Dendritic cell treated with granulocyte-macrophage colony-stimulating factor and Interleukin-4, amounts not matched to agents 40 ng/mL and 50 ng/mL, for 4 days (primary cell): Measurements from ENCODE around the gene PAX7.

Source experiments
- H3K27ac Mint-ChIP-seq: one replicate; pipeline ENCODE4 v1.8.0; 2022; ENCODE audit warnings: mild to moderate bottlenecking, mixed read lengths
- H3K27me3 Mint-ChIP-seq: one replicate; pipeline ENCODE4 v1.8.0; 2022; ENCODE audit warnings: mild to moderate bottlenecking, mixed read lengths
- H3K36me3 Mint-ChIP-seq: one replicate; pipeline ENCODE4 v1.8.0; 2022; ENCODE audit warnings: low read depth, mixed read lengths
- H3K4me1 Mint-ChIP-seq: one replicate; pipeline ENCODE4 v1.8.0; 2022; ENCODE audit warnings: low read depth, mixed read lengths
- H3K4me3 Mint-ChIP-seq: one replicate; pipeline ENCODE4 v1.8.0; 2022; ENCODE audit warnings: mild to moderate bottlenecking, moderate library complexity, mixed read lengths
- H3K9me3 Mint-ChIP-seq: one replicate; pipeline ENCODE4 v1.8.0; 2022; ENCODE audit warnings: mixed read lengths
- intact Hi-C: fragments of 100-400 bp; cut with micrococcal nuclease; formaldehyde crosslinking; loops from one replicate; pipeline ENCODE4 v1.15.0; 2022

PAX7 gene

DNA sequence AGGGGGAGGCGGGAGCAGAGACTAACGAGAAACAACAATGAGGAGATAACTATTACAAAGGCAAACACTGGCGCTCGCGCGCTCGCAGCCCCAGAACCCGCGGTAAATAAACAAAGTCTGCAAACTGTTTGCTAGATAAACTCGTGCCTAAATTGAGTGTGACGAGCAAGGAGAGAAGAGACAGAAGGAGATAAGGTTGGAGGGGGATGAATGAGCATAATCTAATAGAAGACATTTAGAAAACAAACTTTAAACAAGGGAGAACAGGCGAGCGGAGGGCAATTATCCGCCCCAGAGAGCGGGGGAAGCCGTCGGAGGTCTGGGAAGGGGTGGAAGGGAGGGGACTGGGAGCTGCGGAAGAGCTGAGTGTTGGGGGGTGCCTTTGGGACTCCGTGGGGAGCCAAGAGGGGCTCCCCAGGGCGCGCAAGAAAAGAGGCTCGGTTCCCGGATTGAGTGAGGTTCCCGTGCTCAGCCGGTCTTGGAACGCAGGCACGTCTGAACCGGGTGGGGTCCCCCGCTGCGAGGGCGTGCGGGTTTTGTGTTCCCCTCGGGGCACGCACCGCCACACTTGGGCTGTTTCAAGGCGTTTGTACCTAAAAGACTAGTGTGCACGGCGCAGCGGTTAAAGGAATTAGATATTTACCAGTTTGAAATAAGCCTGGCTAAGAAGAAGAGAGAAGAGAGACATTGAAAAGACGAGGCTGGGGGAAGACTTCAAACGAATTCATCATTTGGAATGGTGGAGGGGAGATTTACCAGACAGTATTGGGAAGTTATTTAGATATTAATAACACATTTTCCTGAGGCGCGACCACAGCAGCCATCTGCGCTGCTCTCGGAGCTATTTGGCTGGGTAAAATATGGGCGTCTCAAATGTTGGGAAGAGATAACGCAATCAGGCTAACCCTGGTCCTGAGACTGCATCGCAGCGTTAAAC lies 10.6 kb downstream of the PAX7 start:
- H3K27ac Mint-ChIP-seq = no peak overlapping the region
- intact Hi-C loops = no loop called here

DNA sequence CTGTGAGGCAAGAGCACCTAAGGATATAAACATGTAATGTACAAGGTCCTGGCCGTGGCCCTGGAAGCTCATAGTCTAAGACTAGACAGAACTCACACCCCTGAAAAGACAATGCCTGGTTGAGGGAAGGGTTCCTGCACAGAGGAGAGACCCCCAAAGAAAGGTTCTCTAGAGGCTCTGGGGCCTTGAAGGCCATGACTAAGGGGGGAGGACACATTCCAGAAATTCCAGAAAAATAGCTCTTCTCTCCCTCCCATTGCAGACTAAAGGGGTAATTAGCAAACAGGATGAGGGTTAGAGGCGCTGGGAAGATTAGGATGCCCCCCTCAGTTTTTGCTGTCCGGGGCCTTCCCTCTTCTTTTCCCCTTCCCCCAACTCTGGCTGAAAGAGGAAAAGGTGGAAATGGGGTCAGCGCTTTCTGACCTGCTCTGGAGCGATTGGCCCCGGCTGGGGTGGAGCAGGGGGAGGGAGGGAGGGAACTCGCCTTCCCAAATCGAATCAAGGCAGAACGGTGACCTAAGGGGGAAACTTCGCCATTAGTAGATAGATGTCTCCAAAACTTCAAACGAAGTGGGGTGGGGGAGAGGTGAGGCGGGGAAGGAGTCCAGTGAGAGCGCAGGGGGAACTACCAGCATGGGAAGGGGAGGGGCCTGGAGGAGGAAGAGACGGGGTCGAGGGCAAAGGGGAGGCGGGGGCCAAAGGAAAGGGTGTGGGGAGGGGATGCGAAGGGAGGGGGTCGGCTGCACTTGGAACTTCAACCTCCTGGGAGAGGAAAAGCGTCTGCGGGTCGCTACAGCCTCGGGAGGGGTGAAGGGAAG lies 11.8 kb downstream of the PAX7 start:
- Mint-ChIP-seq H3K36me3 (no peaks in the 10 kb centered on the region), H3K27ac (no peak overlapping the region), H3K9me3 (no peaks in the 10 kb centered on the region), H3K4me1 (no peaks in the 10 kb centered on the region), H3K27me3 (peaks cover 91% of the 10 kb centered on the region), H3K4me3 (no peak overlapping the region)
- intact Hi-C loops = no loop called here

More for the DNA sequence above, 10.6 kb downstream of the PAX7 start:
- no peaks in the 10 kb centered on the region for H3K36me3 Mint-ChIP-seq
- no peaks in the 10 kb centered on the region for H3K4me1 Mint-ChIP-seq
- no peak overlapping the region for H3K4me3 Mint-ChIP-seq
- peaks cover 93% of the 10 kb centered on the region for H3K27me3 Mint-ChIP-seq
- no peaks in the 10 kb centered on the region for H3K9me3 Mint-ChIP-seq

DNA sequence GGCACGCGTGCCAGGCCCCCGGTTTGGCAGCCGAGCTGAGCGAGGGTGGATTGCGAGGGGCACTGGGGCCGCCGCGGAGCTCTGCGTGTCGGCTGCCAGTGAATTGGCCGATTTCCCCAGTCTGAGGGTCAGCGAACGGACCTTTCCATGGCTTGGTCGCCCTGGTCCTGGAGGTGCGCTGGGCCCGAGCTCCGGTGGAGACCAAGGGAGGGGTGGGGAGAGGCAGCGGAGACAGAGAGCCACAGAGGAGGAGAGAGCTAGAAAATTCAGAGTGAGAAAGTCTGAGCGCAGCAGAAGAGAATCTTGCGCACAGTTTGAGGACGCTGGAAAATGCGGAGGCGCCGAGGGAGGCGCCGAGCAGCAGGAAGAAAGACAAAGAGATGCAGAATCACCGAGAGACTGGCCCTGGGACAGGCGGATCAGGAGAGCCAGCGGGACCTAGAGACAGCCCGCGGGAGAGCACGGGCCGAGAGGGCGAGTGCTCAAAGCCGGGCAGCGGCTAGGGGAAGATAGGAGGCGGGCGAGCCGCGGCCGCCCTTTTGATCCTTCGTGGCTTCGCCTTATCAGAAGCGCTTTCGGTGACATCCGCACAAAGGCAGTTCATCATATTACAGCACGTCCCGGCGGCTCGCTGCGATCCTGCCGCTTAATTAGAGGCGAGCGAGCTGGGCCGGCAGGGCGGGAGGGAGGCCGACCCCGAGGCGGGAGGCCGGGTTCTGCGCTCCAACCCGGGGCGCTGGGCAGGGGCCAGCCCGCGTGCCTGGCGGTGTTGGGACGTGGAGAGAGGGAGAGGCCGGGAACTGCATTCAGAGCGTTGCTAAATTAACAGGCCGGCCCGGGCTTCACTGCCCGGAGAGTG lies 12.7 kb downstream of the PAX7 start:
- no peaks in the 10 kb centered on the region for H3K36me3 Mint-ChIP-seq
- no peak overlapping the region for H3K4me3 Mint-ChIP-seq
- intact Hi-C loops = no loop called here
- H3K27me3 Mint-ChIP-seq = peaks cover 91% of the 10 kb centered on the region
- H3K4me1 Mint-ChIP-seq = no peaks in the 10 kb centered on the region
- H3K9me3 Mint-ChIP-seq = no peaks in the 10 kb centered on the region
- no peak overlapping the region for H3K27ac Mint-ChIP-seq

DNA sequence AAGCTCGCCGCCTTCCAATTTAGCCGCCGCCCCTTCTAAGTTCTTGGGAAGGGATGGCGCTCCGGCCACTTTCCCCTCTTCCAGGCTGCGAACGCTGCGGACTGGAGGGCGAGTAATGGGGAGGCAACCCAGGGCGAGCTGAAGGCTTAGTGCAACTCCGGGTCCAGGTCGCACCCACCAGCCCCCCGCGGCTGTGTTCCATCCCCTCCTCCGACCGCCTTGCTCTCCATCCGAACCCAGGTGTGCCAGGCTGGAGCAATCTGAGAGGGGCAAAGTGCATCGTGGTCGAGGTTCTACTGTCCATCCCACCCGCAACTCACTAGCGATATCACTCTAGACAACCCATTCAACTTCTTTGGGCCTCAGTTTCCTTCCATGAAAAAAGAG lies 13.4 kb downstream of the PAX7 start:
- Mint-ChIP-seq H3K4me1 (no peaks in the 10 kb centered on the region), H3K4me3 (no peak overlapping the region), H3K9me3 (no peaks in the 10 kb centered on the region), H3K27me3 (peaks cover 91% of the 10 kb centered on the region), H3K36me3 (no peaks in the 10 kb centered on the region), H3K27ac (no peak overlapping the region)
- intact Hi-C loops = no loop called here

DNA sequence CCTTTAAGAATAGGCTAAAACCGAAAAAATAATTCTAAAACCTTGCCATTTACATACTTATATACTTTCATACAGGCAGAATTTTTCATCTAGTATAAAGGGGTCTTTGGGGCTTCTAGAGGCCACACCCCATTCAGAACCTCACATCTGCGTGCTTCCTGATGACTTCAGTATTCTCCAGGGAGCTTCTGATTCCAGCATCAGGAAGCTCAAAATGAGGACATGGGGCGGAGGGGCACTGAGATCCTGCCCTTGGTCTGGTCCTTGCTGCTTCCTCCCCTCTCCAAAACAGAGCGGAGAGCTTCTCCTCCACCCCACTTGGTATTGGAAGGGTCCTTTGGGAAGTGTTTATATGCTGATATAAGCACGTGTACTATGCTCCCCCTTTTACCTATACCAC lies 13.8 kb downstream of the PAX7 start:
- Mint-ChIP-seq H3K27ac (no peak overlapping the region), H3K27me3 (peaks cover 91% of the 10 kb centered on the region), H3K4me3 (no peak overlapping the region), H3K36me3 (no peaks in the 10 kb centered on the region), H3K9me3 (no peaks in the 10 kb centered on the region), H3K4me1 (no peaks in the 10 kb centered on the region)
- intact Hi-C loops = no loop called here

DNA sequence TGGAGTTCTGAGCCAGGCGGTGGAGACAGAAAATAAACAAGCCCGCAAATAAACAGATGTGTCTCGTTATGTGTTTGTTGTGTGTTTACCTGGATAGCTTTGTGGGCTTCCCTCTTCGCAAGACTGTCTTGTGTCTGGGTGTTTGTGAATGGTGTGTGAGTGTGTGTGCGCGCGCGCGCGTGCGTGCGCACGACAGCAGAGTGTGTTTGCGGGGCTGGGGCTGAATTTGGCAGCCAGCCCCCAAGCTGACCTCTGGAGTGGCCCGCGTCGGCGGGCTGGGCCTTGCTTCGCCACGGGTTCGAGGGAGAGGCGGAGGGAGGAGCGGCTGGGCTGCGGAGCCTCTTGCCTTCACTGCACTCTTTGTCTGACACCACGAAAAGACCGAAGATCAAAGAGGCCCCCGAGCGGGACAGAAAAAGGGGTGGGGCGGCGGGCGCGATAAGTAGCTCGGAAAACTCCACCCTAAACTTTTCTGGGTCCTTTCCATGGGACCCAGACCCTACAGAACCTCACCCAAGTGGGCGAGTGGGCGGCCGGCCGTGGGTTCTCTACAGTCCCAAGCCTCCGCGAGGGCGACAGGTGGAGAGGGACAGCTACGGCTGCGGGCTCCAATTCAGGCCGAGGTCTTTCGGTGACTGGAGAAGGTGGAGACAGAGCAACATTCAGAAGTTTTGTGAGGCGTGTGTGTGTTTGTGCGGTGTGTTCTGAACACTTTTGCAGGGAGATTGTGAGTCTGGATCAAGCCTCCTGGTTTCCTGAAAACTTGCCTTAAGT lies 14.5 kb downstream of the PAX7 start:
- H3K4me1 Mint-ChIP-seq = no peaks in the 10 kb centered on the region
- intact Hi-C loops = no loop called here
- H3K4me3 Mint-ChIP-seq = no peak overlapping the region
- H3K36me3 Mint-ChIP-seq = no peaks in the 10 kb centered on the region
- H3K27me3 Mint-ChIP-seq = peaks cover 91% of the 10 kb centered on the region
- no peaks in the 10 kb centered on the region for H3K9me3 Mint-ChIP-seq
- no peak overlapping the region for H3K27ac Mint-ChIP-seq

DNA sequence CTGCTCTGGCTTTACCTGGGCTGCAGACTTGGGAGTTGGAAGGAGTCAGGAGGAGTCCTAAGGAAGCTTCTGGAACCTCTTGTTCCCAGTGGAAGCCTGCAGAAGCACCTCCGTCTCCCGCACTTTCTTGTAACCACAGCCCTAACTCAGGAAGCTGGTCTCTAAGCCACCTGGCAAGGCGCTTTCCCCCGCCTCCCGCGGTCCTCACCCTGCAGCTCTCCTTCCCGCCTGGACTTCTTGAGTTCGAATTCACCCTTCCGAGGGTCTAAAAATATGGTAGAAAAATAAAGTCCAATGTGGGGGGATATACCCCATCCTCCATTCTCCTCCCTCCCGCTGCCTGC lies 15.1 kb downstream of the PAX7 start:
- Mint-ChIP-seq H3K4me3 (no peak overlapping the region), H3K36me3 (no peaks in the 10 kb centered on the region), H3K27ac (no peak overlapping the region), H3K27me3 (peaks cover 91% of the 10 kb centered on the region), H3K4me1 (no peaks in the 10 kb centered on the region), H3K9me3 (no peaks in the 10 kb centered on the region)
- intact Hi-C loops = no loop called here

DNA sequence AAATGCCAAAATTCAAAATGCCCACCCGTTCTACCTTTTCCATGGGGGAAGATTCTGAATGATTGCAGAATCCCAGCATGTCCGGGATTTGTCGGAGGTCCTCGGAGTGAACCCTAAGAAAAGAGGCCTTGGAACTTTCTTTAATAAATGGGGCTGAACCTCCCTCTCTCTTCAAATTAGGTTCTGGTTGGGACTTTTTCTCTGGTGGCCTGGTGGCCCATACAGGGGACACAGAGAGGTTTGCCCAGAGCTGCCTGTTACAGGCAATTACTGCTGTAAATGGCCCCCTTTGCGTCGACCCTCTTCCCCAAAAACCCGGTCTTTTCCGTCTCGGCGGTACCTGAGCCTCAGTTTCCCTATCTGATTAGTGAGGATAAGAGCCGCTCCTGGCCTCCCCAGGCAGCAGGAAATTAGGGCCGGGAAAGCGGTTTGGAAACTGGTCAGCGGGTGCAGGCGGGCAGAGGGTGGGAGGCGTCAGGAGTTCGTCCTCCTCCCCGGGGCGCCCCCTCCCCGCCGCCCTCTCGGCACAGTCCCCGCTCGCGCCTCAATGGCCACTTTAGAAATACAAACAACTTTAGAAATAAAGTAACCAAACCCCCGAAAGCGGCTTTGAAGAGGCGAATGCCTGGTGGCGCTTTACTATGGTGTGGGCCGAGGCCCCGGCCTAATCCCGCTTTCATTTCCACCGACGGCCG lies 15.6 kb downstream of the PAX7 start:
- peaks cover 90% of the 10 kb centered on the region for H3K27me3 Mint-ChIP-seq
- no peak overlapping the region for H3K27ac Mint-ChIP-seq
- intact Hi-C loops = no loop called here
- H3K36me3 Mint-ChIP-seq = no peaks in the 10 kb centered on the region
- no peaks in the 10 kb centered on the region for H3K4me1 Mint-ChIP-seq
- no peaks in the 10 kb centered on the region for H3K9me3 Mint-ChIP-seq
- H3K4me3 Mint-ChIP-seq = no peak overlapping the region

DNA sequence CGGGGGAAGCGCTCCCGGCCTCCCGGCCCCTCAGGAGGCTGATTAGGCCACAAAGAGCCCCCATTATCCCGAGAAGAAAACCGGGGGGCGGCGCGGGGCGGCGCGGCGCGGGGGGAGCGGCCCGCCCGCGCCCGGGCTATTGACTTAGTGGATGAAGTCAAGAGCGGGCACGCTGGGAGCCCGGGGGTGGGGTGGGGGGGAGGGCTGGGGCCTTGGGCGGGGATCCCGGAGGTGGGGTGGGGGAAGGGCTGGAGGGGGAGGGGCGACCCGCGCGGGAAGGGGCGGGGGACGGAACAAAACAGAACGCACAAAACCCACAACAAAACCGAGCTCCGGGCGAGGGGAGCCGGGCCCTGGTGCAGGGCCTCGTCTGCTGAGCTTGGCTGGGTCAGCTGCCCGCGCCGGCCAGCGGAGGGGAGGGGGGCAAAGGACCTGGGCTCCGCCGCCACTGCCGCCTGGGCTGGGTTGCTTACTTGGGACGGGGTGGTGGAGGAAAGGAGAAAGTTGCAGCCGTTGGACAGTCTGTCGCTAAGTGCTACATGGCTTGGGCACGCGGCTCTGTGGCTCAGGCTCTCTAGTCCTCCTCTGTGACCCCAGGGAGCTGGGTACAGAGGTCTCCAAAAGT lies 16.3 kb downstream of the PAX7 start:
- Mint-ChIP-seq H3K27ac (no peak overlapping the region), H3K4me1 (no peaks in the 10 kb centered on the region), H3K27me3 (peaks cover 89% of the 10 kb centered on the region), H3K9me3 (no peaks in the 10 kb centered on the region), H3K36me3 (no peaks in the 10 kb centered on the region), H3K4me3 (no peak overlapping the region)
- intact Hi-C loops = no loop called here

DNA sequence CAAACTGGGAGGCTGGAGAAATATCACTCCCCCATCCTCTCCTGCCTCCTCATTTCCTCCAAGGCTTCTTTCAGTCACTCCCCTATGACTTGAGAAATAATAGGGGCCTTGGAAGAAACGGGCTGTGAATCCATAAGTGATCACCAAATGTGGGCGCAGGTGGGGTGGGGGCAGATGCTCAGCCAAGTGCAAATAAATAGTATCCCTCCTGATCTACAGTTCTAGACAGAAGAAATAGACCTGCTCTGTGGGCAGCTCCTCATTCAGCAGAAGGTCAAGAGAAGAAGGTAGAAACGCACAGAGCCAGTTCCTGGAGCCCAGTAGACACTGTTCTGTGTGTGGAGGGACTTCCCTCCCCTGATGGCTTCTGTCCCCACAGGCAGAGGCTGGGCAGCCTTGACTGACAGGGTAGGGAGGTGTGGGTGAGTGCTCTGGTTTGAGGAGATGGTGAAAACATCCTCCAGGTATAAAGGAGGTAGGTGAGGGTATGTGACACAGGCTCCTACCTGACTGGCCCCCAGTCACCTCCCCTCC lies 17.1 kb downstream of the PAX7 start:
- Mint-ChIP-seq H3K27ac (no peak overlapping the region), H3K4me3 (no peak overlapping the region), H3K9me3 (no peaks in the 10 kb centered on the region), H3K36me3 (no peaks in the 10 kb centered on the region), H3K27me3 (peaks cover 92% of the 10 kb centered on the region), H3K4me1 (no peaks in the 10 kb centered on the region)
- intact Hi-C loops = no loop called here

DNA sequence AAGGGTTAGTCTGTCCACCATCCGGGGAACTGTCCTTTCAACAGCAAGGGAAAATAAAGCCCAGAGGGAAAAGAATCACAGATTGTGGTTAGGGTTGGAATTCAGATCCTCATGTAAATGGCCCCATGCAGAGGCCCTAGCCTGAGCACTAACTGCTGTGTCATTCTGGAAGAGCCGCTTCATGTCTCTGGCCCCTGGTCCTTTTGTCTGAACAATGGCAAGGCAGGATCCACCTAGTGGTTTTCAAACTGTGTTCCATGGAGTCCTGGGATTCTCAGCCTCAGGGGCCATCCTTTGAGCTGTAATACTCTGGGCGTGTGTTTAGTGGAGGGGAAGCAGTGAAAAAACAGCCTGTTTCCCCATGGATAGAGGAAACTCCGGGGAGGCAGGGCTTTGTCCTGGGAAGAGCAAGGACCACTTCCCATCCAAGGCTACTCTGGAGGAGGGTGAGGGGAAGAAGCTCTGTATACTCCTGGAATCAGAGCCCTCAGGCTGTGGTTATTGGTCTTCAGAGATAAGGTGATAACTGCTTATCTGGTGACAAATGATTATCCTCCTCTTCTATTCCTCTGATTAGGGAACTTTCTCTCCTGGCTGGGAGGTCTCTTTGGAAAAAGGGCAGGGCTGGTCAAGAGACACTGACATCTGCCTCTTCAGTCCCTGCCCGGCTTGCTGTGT lies 19.2 kb downstream of the PAX7 start:
- intact Hi-C loops = no loop called here
- Mint-ChIP-seq H3K27me3 (peaks cover 93% of the 10 kb centered on the region), H3K4me1 (peaks cover 6% of the 10 kb centered on the region)

DNA sequence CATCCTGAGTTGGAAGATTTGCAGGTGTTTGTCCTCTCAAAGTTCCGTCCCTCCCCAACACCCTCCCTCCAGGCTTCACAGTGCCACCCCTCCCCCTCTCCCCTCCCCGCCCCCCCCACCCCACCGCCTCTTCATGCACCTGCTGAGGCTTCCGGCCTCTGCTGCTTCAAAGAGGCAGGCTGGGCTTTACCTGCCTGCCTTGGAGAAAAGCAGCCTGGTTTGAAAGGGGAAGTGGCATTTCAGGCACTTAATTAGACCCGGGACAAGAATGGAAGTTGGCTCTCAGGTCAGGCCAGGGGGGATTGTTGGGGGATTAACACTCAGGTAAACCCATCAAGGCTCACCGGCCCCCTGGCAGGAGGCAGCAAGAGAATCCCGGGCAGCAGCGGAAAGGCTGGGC lies 21.1 kb downstream of the PAX7 start:
- Mint-ChIP-seq H3K4me3 (no peak overlapping the region), H3K36me3 (no peaks in the 10 kb centered on the region), H3K4me1 (peaks cover 6% of the 10 kb centered on the region), H3K27ac (no peak overlapping the region), H3K9me3 (no peaks in the 10 kb centered on the region), H3K27me3 (peaks cover 90% of the 10 kb centered on the region)
- intact Hi-C loops = no loop called here

More for the DNA sequence above, 19.2 kb downstream of the PAX7 start:
- Mint-ChIP-seq H3K4me3 (no peak overlapping the region), H3K27ac (no peak overlapping the region), H3K36me3 (no peaks in the 10 kb centered on the region), H3K9me3 (no peaks in the 10 kb centered on the region)
